Stomach (tissue), 9 donors: Measurements from ENCODE around the gene DNER. TPM values are rescaled to one million over a fixed set of nuclear protein-coding genes. Genes with fewer than 3 reads are reported as not detected.

Experiments used
- DNase-seq, 2 donors: peaks; one replicate each; pipeline versions ENCODE4 v3.0.0 to v3.0.0-alpha.2; 2013 to 2019
- H3K27ac ChIP-seq, 5 donors: fragments of 200-600 bp in 4 of 5; sonication (generic) in 4 of 5; one replicate each; pipeline ENCODE4 v1.5.1; 2013 to 2019; ENCODE audit warnings: mild to moderate bottlenecking in 1 of 5, moderate library complexity in 1 of 5
- H3K27me3 ChIP-seq, 3 donors: fragments of 200-600 bp; sonication (generic); one replicate each; pipeline ENCODE4 v1.5.1; 2017 to 2019; ENCODE audit warnings: mixed run types in 1 of 3
- H3K36me3 ChIP-seq, 4 donors: fragments of 200-600 bp; sonication (generic); 1 replicate in 3 of 4; 2 replicates in 1 of 4; pipeline ENCODE4 v1.5.1; 2016 to 2019
- H3K4me1 ChIP-seq, 4 donors: fragments of 200-600 bp; sonication (generic); one replicate each; pipeline ENCODE4 v1.5.1; 2016 to 2019
- H3K4me3 ChIP-seq, 4 donors: fragments of 200-600 bp; sonication (generic) in 3 of 4; one replicate each; pipeline ENCODE4 v1.5.1; 2016 to 2019; ENCODE audit warnings: mild to moderate bottlenecking in 1 of 4
- H3K9me3 ChIP-seq, 4 donors: fragments of 200-600 bp; sonication (generic); one replicate each; pipeline ENCODE4 v1.5.1; 2016 to 2019
- EP300 ChIP-seq: sonication (generic); formaldehyde crosslinking; IDR thresholded peaks from one replicate; pipeline ENCODE4 v1.6.1; 2017; ENCODE audit warnings: antibody characterized with exemption
- POLR2A ChIP-seq, 4 donors: fragments of 450-650 bp; IDR thresholded peaks; one replicate each; pipeline ENCODE4 v1.6.1; 2016; ENCODE audit warnings: antibody characterized with exemption in 4 of 4, control low read depth in 2 of 4, mild to moderate bottlenecking in 1 of 4, moderate library complexity in 1 of 4
- POLR2AphosphoS5 ChIP-seq, 3 donors: sonication (generic); formaldehyde crosslinking; IDR thresholded peaks; one replicate each; pipeline ENCODE4 v1.6.1; 2016; ENCODE audit warnings: antibody characterized with exemption in 3 of 3
- WGBS, 5 donors: extraction: QIAGEN DNeasy Blood & Tissue Kit in 3 of 5; methylation state at CpG; one replicate each; pipeline versions ENCODE4 v1.1.5 to v1.1.7; 2013 to 2018; 5-methylcytosine and 5-hydroxymethylcytosine counted together
- intact Hi-C: fragments of 100-400 bp; cut with DNase I; formaldehyde crosslinking; loops from one replicate; pipeline ENCODE4 v1.15.1; 2023; ENCODE audit warnings: low total_unique reads
- polyA plus RNA-seq, 3 donors: library from polyadenylated mRNA; stranded (reverse); fragments of 200-250 nt; gene quantifications; one replicate each; pipeline ENCODE4 v1.2.3, GENCODE V29; 2013
- total RNA-seq, 5 donors: library from RNA; depleted of rRNA; stranded (reverse); fragments of >200 nt; gene quantifications; one replicate each; pipeline versions ENCODE4 v1.1.0 to v1.2.3, GENCODE V29; 2014 to 2016
- TF ChIP-seq, protein P1 (sequence below), 7 experiments: fragments of 450-650 bp in 4 of 7; fragments of 200-600 bp in 3 of 7; sonication (generic) in 3 of 7; IDR thresholded peaks; one replicate each; pipeline ENCODE4 v1.5.1; 2016 to 2019; ENCODE audit warnings: antibody characterized with exemption in 7 of 7, control low read depth in 2 of 7, mild to moderate bottlenecking in 1 of 7
- donor health status: healthy with polysubstance abuse.
- donor health status: Bipolar disorder and iron deficiency.
- donor health status: healthy.

The DNER gene
- total and polyA plus RNA-seq, 8 donors = 1.6 to 10.6 (median 4.9) TPM

DNA sequence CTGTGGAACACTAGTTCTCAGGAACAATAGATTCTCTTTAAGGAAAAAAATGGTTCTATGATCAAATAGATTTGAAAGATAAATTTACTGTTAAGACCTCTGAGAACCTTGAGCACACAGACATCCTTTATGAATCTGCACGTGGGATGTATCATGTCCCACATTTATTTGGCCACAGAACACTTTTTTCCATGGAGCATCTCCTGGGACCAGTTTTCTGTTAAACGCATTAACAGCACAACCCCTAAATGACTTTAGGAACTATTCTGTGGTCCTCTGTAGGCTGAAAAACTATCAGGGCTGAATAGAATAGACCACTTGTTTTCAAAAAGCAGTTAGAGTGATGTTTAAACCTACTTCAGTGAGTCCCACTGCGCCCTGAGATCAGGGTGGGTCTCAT, 311.1 kb downstream of the DNER start:
- no peak overlapping the region for H3K27ac ChIP-seq
- H3K4me3 ChIP-seq = no peak overlapping the region
- TF ChIP-seq EP300 (no peak), POLR2A (IDR thresholded peaks at IDR 0.05) (no peak), POLR2AphosphoS5 (IDR thresholded peaks at IDR 0.05) (no peak)
- TF ChIP-seq, protein P1, sequence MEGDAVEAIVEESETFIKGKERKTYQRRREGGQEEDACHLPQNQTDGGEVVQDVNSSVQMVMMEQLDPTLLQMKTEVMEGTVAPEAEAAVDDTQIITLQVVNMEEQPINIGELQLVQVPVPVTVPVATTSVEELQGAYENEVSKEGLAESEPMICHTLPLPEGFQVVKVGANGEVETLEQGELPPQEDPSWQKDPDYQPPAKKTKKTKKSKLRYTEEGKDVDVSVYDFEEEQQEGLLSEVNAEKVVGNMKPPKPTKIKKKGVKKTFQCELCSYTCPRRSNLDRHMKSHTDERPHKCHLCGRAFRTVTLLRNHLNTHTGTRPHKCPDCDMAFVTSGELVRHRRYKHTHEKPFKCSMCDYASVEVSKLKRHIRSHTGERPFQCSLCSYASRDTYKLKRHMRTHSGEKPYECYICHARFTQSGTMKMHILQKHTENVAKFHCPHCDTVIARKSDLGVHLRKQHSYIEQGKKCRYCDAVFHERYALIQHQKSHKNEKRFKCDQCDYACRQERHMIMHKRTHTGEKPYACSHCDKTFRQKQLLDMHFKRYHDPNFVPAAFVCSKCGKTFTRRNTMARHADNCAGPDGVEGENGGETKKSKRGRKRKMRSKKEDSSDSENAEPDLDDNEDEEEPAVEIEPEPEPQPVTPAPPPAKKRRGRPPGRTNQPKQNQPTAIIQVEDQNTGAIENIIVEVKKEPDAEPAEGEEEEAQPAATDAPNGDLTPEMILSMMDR (IDR thresholded peaks at IDR 0.05) = no peak
- H3K9me3 ChIP-seq = no peaks in the 10 kb centered on the region
- WGBS, 5 donors = 76 to 80% (median 78%) methylated on average over 3 of the region's 3 CpGs
- H3K36me3 ChIP-seq = no peaks in the 10 kb centered on the region
- no peak for DNase-seq
- peaks cover 0 to 12% (median 6%) of the 10 kb centered on the region in 4 donors for H3K4me1 ChIP-seq
- H3K27me3 ChIP-seq = no peaks in the 10 kb centered on the region
- intact Hi-C loops = no loop called here

DNA sequence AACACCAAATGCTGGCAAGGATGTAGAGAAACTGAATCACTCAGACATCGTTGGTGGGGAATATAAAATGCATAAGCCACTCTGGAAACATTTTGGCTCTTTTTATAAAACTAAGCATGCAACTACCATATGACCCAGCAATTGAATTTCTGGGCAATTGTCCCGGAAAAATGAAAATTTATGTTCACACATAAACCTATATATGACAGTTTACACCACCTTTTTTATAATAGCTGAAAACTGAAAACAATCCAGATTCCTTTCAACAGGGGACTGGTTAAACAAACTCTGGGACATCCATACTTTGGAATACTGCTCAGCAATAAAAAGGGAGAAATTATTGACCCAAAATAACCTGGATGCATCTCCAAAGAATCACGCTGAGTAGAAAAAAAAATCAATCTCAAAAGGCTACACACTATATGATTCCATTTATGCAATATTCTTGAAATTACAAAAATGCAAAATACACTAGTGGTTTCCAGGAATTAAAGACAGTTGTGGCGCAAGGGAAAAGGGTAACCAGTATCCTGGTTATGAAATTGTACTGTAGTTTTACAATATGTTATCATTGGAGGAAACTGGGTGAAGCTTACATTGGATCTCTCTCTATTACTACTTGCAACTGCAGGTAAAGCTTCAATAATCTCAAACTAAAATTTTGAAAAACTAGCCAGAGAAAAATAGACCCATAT, 313.0 kb downstream of the DNER start:
- no peak for DNase-seq
- intact Hi-C loops = no loop called here
- no peak for TF ChIP-seq EP300
- TF ChIP-seq POLR2A (IDR thresholded peaks at IDR 0.05) = no peak
- no peak for TF ChIP-seq POLR2AphosphoS5 (IDR thresholded peaks at IDR 0.05)
- TF ChIP-seq, protein P1 (IDR thresholded peaks at IDR 0.05) = no peak
- Histone ChIP-seq H3K4me3 (no peak overlapping the region), H3K36me3 (no peaks in the 10 kb centered on the region), H3K4me1 (no peaks in the 10 kb centered on the region), H3K27me3 (no peaks in the 10 kb centered on the region), H3K9me3 (no peaks in the 10 kb centered on the region), H3K27ac (no peak overlapping the region)
- 77 to 80% (median 78%) methylated on average over 4 of the region's 4 CpGs for WGBS, 5 donors

DNA sequence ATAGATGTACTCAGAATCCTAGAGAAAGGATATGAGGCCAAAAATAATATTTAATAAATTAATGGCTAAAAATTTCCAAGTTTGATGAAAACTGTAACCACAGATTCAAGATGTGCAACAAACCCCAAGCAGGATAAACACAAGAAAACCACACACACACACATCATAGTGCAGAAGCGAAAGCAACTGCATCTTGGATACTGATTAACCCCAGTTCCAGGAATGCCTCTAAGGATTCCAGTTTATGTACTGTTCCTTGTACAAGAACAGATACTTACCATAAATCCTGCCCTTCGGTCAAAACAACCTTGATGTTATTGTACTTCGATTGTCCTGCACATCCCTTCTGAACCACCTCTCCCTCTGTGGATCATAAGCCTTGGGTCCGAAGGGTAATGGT, 320.4 kb downstream of the DNER start:
- H3K4me3 ChIP-seq = no peak overlapping the region
- no peak for TF ChIP-seq EP300
- no peak for TF ChIP-seq POLR2A (IDR thresholded peaks at IDR 0.05)
- no peak for TF ChIP-seq POLR2AphosphoS5 (IDR thresholded peaks at IDR 0.05)
- TF ChIP-seq, protein P1 (IDR thresholded peaks at IDR 0.05) = no peak
- H3K9me3 ChIP-seq = peaks cover 0 to 21% (median 7%) of the 10 kb centered on the region in 4 donors
- H3K4me1 ChIP-seq = no peaks in the 10 kb centered on the region
- intact Hi-C loops = no loop called here
- no peak overlapping the region for H3K27ac ChIP-seq
- DNase-seq = no peak
- no peaks in the 10 kb centered on the region for H3K27me3 ChIP-seq
- no peaks in the 10 kb centered on the region for H3K36me3 ChIP-seq
- 87 to 97% (median 94%) methylated on average over 4 of the region's 4 CpGs for WGBS, 5 donors

DNA sequence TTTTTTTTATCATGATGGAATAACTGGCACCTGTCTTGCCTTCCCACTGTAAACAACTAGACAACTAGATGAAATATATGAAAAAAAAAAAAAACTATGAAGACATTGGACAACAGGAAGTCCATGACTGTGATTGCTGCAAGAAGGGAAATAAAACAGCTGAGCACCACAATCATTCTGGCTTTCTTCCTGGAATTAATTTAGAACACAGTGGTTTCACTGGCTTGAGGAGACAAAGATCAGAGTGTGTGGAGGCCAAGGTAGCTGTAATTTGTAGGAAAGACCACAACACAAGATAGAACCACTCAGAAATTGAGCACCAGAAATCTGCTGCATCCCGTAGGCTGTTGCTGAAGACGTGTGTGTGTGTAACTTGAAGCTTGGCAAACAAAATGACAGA, 322.2 kb downstream of the DNER start:
- Histone ChIP-seq H3K9me3 (peaks cover 0 to 21% (median 7%) of the 10 kb centered on the region in 4 donors), H3K4me3 (no peak overlapping the region), H3K36me3 (no peaks in the 10 kb centered on the region), H3K27me3 (no peaks in the 10 kb centered on the region), H3K4me1 (no peaks in the 10 kb centered on the region), H3K27ac (peak overlapping the region in 2 of 5 donors; percentile 42 to 46)
- WGBS, 5 donors = 29 to 49% (median 34%) methylated on average over 2 of the region's 2 CpGs
- TF ChIP-seq, protein P1 (IDR thresholded peaks at IDR 0.05) = no peak
- no peak for TF ChIP-seq POLR2AphosphoS5 (IDR thresholded peaks at IDR 0.05)
- no peak for TF ChIP-seq EP300
- no peak for TF ChIP-seq POLR2A (IDR thresholded peaks at IDR 0.05)
- intact Hi-C loops = no loop called here
- DNase-seq = no peak
